ENCODE measurements around the gene NCOA6. TPM values are rescaled to one million over a fixed set of nuclear protein-coding genes. Genes with fewer than 3 reads are reported as not detected.

NCOA6 gene
- total and polyA plus RNA-seq, 2 donors (not counting 1 experiment from before 2014, with no cell fraction given) = 16.0 to 31.9 TPM

GRCh38 chr20:34768096-34768495 is 57.4 kb downstream of the NCOA6 start:
- POLR2A ChIA-PET = no interaction called here
- H3K27me3 Mint-ChIP-seq = no peaks in the 10 kb centered on the region
- no peaks in the 10 kb centered on the region for H3K4me1 Mint-ChIP-seq

More at GRCh38 chr20:34768096-34768495, 57.4 kb downstream of the NCOA6 start:
- no peak overlapping the region for H3K4me2 ChIP-seq (replicated peaks; ENCODE audit: low read depth, low read length, poor library complexity, severe bottlenecking)
- H3K27ac Mint-ChIP-seq = no peak overlapping the region
- intact Hi-C loops (cut with micrococcal nuclease) = loop anchor here (5.0 kb wide), 1 partner anchor 576 kb away; no protein-coding TSS in a partner anchor
- no peaks in the 10 kb centered on the region for H3K4me1 ChIP-seq (ENCODE audit: control insufficient read depth in 2 of 2, insufficient read depth in 2 of 2, low read length in 2 of 2)
- peaks cover 19 to 56% of the 10 kb centered on the region in 2 experiments for H3K36me3 ChIP-seq (replicated peaks in 1 of 2; ENCODE audit: control extremely low read depth in 1 of 2, control insufficient read depth in 1 of 2, extremely low read depth in 1 of 2, insufficient read depth in 2 of 2, low read length in 1 of 2)
- CTCF ChIA-PET = interaction anchor here (0.5 to 8.0 kb wide), 7 partner anchors 12 to 498 kb away, joined by 3 to 135 read pairs (median 4); no protein-coding TSS in a partner anchor
- no peak overlapping the region for H3K4me3 Mint-ChIP-seq
- H2AFZ ChIP-seq (ENCODE audit: insufficient read depth, low read depth, low read length, poor library complexity, severe bottlenecking) = no peak overlapping the region
- no peak overlapping the region for H3K4me3 ChIP-seq (ENCODE audit: control extremely low read depth in 1 of 5, extremely low read depth in 1 of 5, insufficient read depth in 1 of 5, low read depth in 2 of 5, low read length in 4 of 5)
- H3K27me3 ChIP-seq (replicated peaks in 1 of 4; ENCODE audit: control extremely low read depth in 1 of 4, control insufficient read depth in 3 of 4, insufficient read depth in 4 of 4, low read length in 3 of 4) = no peaks in the 10 kb centered on the region
- no peak overlapping the region for H3K9ac ChIP-seq (ENCODE audit: low read length)
- 95% methylated on average over 2 of the region's 3 CpGs for WGBS (ENCODE audit: insufficient coverage)
- no peaks in the 10 kb centered on the region for H3K9me3 Mint-ChIP-seq (ENCODE audit: insufficient read depth)
- ATAC-seq (ENCODE audit: low read depth) = no peak
- no peak for DNase-seq
- TF ChIP-seq EZH2 (IDR thresholded peaks at IDR 0.05; ENCODE audit: borderline replicate concordance, insufficient read depth, low read depth, low read length, poor library complexity, severe bottlenecking) (no peak), CTCF (IDR thresholded peaks at IDR 0.05) (no peak)
- H3K79me2 ChIP-seq (ENCODE audit: control insufficient read depth, insufficient read depth, low read length) = no peaks in the 10 kb centered on the region
- H3K27ac ChIP-seq (ENCODE audit: low read length in 2 of 2) = no peak overlapping the region
- peaks cover 4% of the 10 kb centered on the region for H4K20me1 ChIP-seq (ENCODE audit: control insufficient read depth, insufficient read depth, low read length, poor library complexity, severe bottlenecking)
- no peaks in the 10 kb centered on the region for H3K9me3 ChIP-seq (ENCODE audit: control extremely low read depth in 1 of 3, control insufficient read depth in 2 of 3, insufficient read depth in 1 of 3, low read length in 2 of 3)

All from B cell (primary cell).